Tracheal epithelial cell (primary cell): ENCODE results near the gene SGO2. TPM values are rescaled to one million over a fixed set of nuclear protein-coding genes. Genes with fewer than 3 reads are reported as not detected.

Source experiments
- total RNA-seq: library from RNA; depleted of rRNA; stranded (reverse); fragments of >200 nt; gene quantifications from 2 replicates; pipeline ENCODE4 v1.2.1, GENCODE V29; 2014

SGO2 gene, protein sequence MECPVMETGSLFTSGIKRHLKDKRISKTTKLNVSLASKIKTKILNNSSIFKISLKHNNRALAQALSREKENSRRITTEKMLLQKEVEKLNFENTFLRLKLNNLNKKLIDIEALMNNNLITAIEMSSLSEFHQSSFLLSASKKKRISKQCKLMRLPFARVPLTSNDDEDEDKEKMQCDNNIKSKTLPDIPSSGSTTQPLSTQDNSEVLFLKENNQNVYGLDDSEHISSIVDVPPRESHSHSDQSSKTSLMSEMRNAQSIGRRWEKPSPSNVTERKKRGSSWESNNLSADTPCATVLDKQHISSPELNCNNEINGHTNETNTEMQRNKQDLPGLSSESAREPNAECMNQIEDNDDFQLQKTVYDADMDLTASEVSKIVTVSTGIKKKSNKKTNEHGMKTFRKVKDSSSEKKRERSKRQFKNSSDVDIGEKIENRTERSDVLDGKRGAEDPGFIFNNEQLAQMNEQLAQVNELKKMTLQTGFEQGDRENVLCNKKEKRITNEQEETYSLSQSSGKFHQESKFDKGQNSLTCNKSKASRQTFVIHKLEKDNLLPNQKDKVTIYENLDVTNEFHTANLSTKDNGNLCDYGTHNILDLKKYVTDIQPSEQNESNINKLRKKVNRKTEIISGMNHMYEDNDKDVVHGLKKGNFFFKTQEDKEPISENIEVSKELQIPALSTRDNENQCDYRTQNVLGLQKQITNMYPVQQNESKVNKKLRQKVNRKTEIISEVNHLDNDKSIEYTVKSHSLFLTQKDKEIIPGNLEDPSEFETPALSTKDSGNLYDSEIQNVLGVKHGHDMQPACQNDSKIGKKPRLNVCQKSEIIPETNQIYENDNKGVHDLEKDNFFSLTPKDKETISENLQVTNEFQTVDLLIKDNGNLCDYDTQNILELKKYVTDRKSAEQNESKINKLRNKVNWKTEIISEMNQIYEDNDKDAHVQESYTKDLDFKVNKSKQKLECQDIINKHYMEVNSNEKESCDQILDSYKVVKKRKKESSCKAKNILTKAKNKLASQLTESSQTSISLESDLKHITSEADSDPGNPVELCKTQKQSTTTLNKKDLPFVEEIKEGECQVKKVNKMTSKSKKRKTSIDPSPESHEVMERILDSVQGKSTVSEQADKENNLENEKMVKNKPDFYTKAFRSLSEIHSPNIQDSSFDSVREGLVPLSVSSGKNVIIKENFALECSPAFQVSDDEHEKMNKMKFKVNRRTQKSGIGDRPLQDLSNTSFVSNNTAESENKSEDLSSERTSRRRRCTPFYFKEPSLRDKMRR
- total RNA-seq: 0.64 and 0.72 TPM in 2 replicates

GRCh38 chr2:200525882-200526651 lies at the start of gene SGO2:
TSS of gene SGO2 (plus strand) at chr2:200526207. CDS start at chr2:200532976, 6,769 bp downstream.

GRCh38 chr2:200509612-200510433 lies 16.2 kb upstream of the SGO2 start, which contains the start of gene KCTD18:
TSS of gene KCTD18 (minus strand) at chr2:200510068. CDS start at chr2:200507016, 3,052 bp downstream.

GRCh38 chr2:200585730-200586643 lies 60.0 kb downstream of the SGO2 start, which contains the start of gene AOX1:
TSS of gene AOX1 (plus strand) at chr2:200586014. CDS start at chr2:200586109, 95 bp downstream.

Other genes with a start within 250 kb of the SGO2 start
- 46.5 and 81.0 TPM in 2 replicates for gene SPATS2L, start 219.5 kb upstream of the SGO2 start, total RNA-seq
- gene KCTD18, start 16.1 kb upstream of the SGO2 start, total RNA-seq: 20.7 and 37.5 TPM in 2 replicates
- 4.7 and 15.7 TPM in 2 replicates for gene AOX1, start 59.8 kb downstream of the SGO2 start, total RNA-seq